ENCODE results near the gene NETO1. TPM values are rescaled to one million over a fixed set of nuclear protein-coding genes. Genes with fewer than 3 reads are reported as not detected.

Gene NETO1
- total RNA-seq, 2 experiments from 2014 or later, result not detected

GRCh38 chr18:72895548-72895947 is 27.8 kb upstream of the NETO1 start:
- CTCF ChIA-PET (ENCODE audit: unreplicated experiment), result no interaction called here
- POLR2A ChIA-PET, result no interaction called here
- TF ChIP-seq EZH2phosphoT487 (IDR thresholded peaks at IDR 0.05; ENCODE audit: borderline replicate concordance, low read depth, low read length), result no peak
- TF ChIP-seq, protein P1, sequence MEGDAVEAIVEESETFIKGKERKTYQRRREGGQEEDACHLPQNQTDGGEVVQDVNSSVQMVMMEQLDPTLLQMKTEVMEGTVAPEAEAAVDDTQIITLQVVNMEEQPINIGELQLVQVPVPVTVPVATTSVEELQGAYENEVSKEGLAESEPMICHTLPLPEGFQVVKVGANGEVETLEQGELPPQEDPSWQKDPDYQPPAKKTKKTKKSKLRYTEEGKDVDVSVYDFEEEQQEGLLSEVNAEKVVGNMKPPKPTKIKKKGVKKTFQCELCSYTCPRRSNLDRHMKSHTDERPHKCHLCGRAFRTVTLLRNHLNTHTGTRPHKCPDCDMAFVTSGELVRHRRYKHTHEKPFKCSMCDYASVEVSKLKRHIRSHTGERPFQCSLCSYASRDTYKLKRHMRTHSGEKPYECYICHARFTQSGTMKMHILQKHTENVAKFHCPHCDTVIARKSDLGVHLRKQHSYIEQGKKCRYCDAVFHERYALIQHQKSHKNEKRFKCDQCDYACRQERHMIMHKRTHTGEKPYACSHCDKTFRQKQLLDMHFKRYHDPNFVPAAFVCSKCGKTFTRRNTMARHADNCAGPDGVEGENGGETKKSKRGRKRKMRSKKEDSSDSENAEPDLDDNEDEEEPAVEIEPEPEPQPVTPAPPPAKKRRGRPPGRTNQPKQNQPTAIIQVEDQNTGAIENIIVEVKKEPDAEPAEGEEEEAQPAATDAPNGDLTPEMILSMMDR (conservative IDR thresholded peaks at IDR 0.05; ENCODE audit: low read length), result no peak
- H2AFZ ChIP-seq (ENCODE audit: low read length), result no peak overlapping the region
- no TSS peak for BruUV-seq (replicated peaks)
- DNase-seq (ENCODE audit: low spot score), result no peak
- no peak overlapping the region for H3K27ac ChIP-seq (ENCODE audit: low read depth, low read length, poor library complexity, severe bottlenecking)
- no peak overlapping the region for H3K4me3 ChIP-seq (ENCODE audit: low read depth, low read length, poor library complexity, severe bottlenecking)
- H3K9me2 ChIP-seq (ENCODE audit: insufficient read depth, low read length), result no peaks in the 10 kb centered on the region
- H3K4me2 ChIP-seq (ENCODE audit: low read length), result no peak overlapping the region
- H3K36me3 ChIP-seq (ENCODE audit: insufficient read depth, low read length), result no peaks in the 10 kb centered on the region
- H3K4me1 ChIP-seq (ENCODE audit: insufficient read depth, low read length, poor library complexity, severe bottlenecking), result no peaks in the 10 kb centered on the region
- no peaks in the 10 kb centered on the region for H3K79me2 ChIP-seq (ENCODE audit: insufficient read depth, low read depth, low read length)
- intact Hi-C loops (cut with micrococcal nuclease; ENCODE audit: unreplicated experiment), result no loop called here
- no peaks in the 10 kb centered on the region for H3K9me3 ChIP-seq (ENCODE audit: low read length)
- H4K20me1 ChIP-seq (ENCODE audit: insufficient read depth, low read length), result no peaks in the 10 kb centered on the region

GRCh38 chr18:72878561-72878960 is 10.8 kb upstream of the NETO1 start:
- no peaks in the 10 kb centered on the region for H3K4me1 ChIP-seq (ENCODE audit: insufficient read depth, low read length, poor library complexity, severe bottlenecking)
- TF ChIP-seq, protein P1 (conservative IDR thresholded peaks at IDR 0.05; ENCODE audit: low read length), result no peak
- no peak for TF ChIP-seq EZH2phosphoT487 (IDR thresholded peaks at IDR 0.05; ENCODE audit: borderline replicate concordance, low read depth, low read length)
- no peak overlapping the region for H2AFZ ChIP-seq (ENCODE audit: low read length)
- no peak overlapping the region for H3K4me3 ChIP-seq (ENCODE audit: low read depth, low read length, poor library complexity, severe bottlenecking)
- H3K9me2 ChIP-seq (ENCODE audit: insufficient read depth, low read length), result no peaks in the 10 kb centered on the region
- POLR2A ChIA-PET, result no interaction called here
- intact Hi-C loops (cut with micrococcal nuclease; ENCODE audit: unreplicated experiment), result no loop called here
- no peaks in the 10 kb centered on the region for H3K9me3 ChIP-seq (ENCODE audit: low read length)
- DNase-seq (ENCODE audit: low spot score), result no peak
- H3K4me2 ChIP-seq (ENCODE audit: low read length), result no peak overlapping the region
- no peaks in the 10 kb centered on the region for H3K36me3 ChIP-seq (ENCODE audit: insufficient read depth, low read length)
- no peaks in the 10 kb centered on the region for H3K79me2 ChIP-seq (ENCODE audit: insufficient read depth, low read depth, low read length)
- no TSS peak for BruUV-seq (replicated peaks)
- H4K20me1 ChIP-seq (ENCODE audit: insufficient read depth, low read length), result no peaks in the 10 kb centered on the region
- no peak overlapping the region for H3K27ac ChIP-seq (ENCODE audit: low read depth, low read length, poor library complexity, severe bottlenecking)
- CTCF ChIA-PET (ENCODE audit: unreplicated experiment), result no interaction called here

DNA sequence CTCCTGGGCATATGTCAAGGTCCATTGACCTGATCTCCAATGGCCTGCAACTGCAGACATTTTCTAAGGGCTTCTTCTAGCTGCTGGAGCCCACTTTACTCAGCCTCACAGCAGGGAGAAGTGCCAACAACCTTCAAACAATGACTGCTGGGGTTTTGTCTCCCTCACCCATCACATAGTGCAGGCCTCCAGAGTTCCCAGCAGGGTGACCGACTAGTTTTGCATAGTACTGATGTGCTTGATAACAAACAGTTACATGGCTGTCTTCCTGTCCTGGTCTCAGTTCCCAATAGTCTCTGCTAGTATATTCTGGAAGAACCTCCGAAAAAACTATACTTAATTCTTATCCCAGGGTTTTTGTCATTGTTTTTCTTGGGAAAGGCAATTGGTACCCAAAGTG is 10.4 kb upstream of the NETO1 start:
- no peaks in the 10 kb centered on the region for H3K36me3 ChIP-seq (ENCODE audit: insufficient read depth, low read length)
- BruUV-seq (replicated peaks), result no TSS peak
- no peak overlapping the region for H3K4me3 ChIP-seq (ENCODE audit: low read depth, low read length, poor library complexity, severe bottlenecking)
- ChIA-PET CTCF (ENCODE audit: unreplicated experiment) (no interaction called here), POLR2A (no interaction called here)
- DNase-seq (ENCODE audit: low spot score), result no peak
- no peaks in the 10 kb centered on the region for H3K9me3 ChIP-seq (ENCODE audit: low read length)
- H3K27ac ChIP-seq (ENCODE audit: low read depth, low read length, poor library complexity, severe bottlenecking), result no peak overlapping the region
- H3K79me2 ChIP-seq (ENCODE audit: insufficient read depth, low read depth, low read length), result no peaks in the 10 kb centered on the region
- H2AFZ ChIP-seq (ENCODE audit: low read length), result no peak overlapping the region
- no peaks in the 10 kb centered on the region for H3K9me2 ChIP-seq (ENCODE audit: insufficient read depth, low read length)
- intact Hi-C loops (cut with micrococcal nuclease; ENCODE audit: unreplicated experiment), result no loop called here
- TF ChIP-seq EZH2phosphoT487 (IDR thresholded peaks at IDR 0.05; ENCODE audit: borderline replicate concordance, low read depth, low read length), result no peak
- TF ChIP-seq, protein P1 (conservative IDR thresholded peaks at IDR 0.05; ENCODE audit: low read length), result no peak
- no peaks in the 10 kb centered on the region for H4K20me1 ChIP-seq (ENCODE audit: insufficient read depth, low read length)
- no peaks in the 10 kb centered on the region for H3K4me1 ChIP-seq (ENCODE audit: insufficient read depth, low read length, poor library complexity, severe bottlenecking)
- H3K4me2 ChIP-seq (ENCODE audit: low read length), result no peak overlapping the region
